Heart right ventricle (tissue), 16 donors: ENCODE measurements around the gene PPRC1. TPM values are rescaled to one million over a fixed set of nuclear protein-coding genes. Genes with fewer than 3 reads are reported as not detected.

Experiments
- ATAC-seq, 8 donors: fragments of 200-7000 bp; cut with Tn5 transposase; one replicate each; pipeline ENCODE4 v1.9.1; 2020; ENCODE audit warnings: mild to moderate bottlenecking in 8 of 8, moderate library complexity in 8 of 8, moderate number of reproducible peaks in 1 of 8
- DNase-seq, 2 donors: peaks; one replicate each; pipeline ENCODE4 v3.0.0-alpha.2; 2020
- H3K27ac ChIP-seq, 10 donors: fragments of 200-600 bp; sonication (generic) in 2 of 10; one replicate each; pipeline versions ENCODE4 v1.5.0 to v1.8.0; 2020 to 2022; ENCODE audit warnings: mild to moderate bottlenecking in 3 of 10
- H3K27me3 ChIP-seq, 7 donors: fragments of 200-600 bp; one replicate each; pipeline ENCODE4 v1.8.0; 2021 to 2022; ENCODE audit warnings: mild to moderate bottlenecking in 2 of 7
- H3K36me3 ChIP-seq, 9 donors: fragments of 200-600 bp; sonication (generic) in 1 of 9; one replicate each; pipeline versions ENCODE4 v1.5.0 to v1.8.0; 2020 to 2022; ENCODE audit warnings: mild to moderate bottlenecking in 2 of 9
- H3K4me1 ChIP-seq, 9 donors: fragments of 200-600 bp; sonication (generic) in 1 of 9; one replicate each; pipeline versions ENCODE4 v1.5.0 to v1.8.0; 2020 to 2022; ENCODE audit warnings: mild to moderate bottlenecking in 4 of 9
- H3K4me3 ChIP-seq, 10 donors: fragments of 200-600 bp; sonication (generic) in 2 of 10; one replicate each; pipeline versions ENCODE4 v1.5.0 to v1.8.0; 2020 to 2022; ENCODE audit warnings: mild to moderate bottlenecking in 7 of 10, moderate library complexity in 2 of 10
- H3K9me3 ChIP-seq, 11 donors: fragments of 200-600 bp in 10 of 11; sonication (generic) in 2 of 11; one replicate each; pipeline versions ENCODE4 v1.5.0 to v1.8.0; 2013 to 2022; ENCODE audit warnings: mild to moderate bottlenecking in 2 of 11, control low read depth in 1 of 11, moderate library complexity in 1 of 11
- WGBS, 2 donors: extraction: QIAGEN DNeasy Blood & Tissue Kit; methylation state at CpG; one replicate each; pipeline ENCODE4 v1.1.7; 2013; ENCODE audit warnings: inconsistent platforms in 1 of 2; 5-methylcytosine and 5-hydroxymethylcytosine counted together
- intact Hi-C, 10 donors: fragments of 100-400 bp; cut with DNase I; formaldehyde crosslinking; loops; one replicate each; pipeline versions ENCODE4 v1.11.1 to v1.14.2; 2022
- polyA plus RNA-seq, 2 donors: library from polyadenylated mRNA; stranded (reverse); fragments of 200-250 nt; gene quantifications; one replicate each; pipeline ENCODE4 v1.2.3, GENCODE V29; 2013
- total RNA-seq, 10 donors: library from RNA; stranded (reverse); fragmentation: NEBNext Ultra II Directional in 3 of 10; extraction: Animal tissue kit (Norgen Biotek cat#: 25700) in 3 of 10; gene quantifications; one replicate each; pipeline versions ENCODE4 v1.2.1 to v1.2.4, GENCODE V29; 2021 to 2023
- TF ChIP-seq, protein P1 (sequence below), 9 donors: fragments of 200-600 bp; sonication (generic) in 2 of 9; IDR thresholded peaks; one replicate each; pipeline versions ENCODE4 v1.5.0 to v1.8.0; 2021 to 2022; ENCODE audit warnings: antibody characterized with exemption in 9 of 9, mild to moderate bottlenecking in 5 of 9, moderate library complexity in 1 of 9
- donor health status: Arrhythmogenic right ventricular cardiomyopathy.
- donor health status: ischemic (EF 13 %, LVEDD 7.1; RV severe dilation, severe dysfunction).
- donor health status: healthy with polysubstance abuse.
- donor health status: DM: no; HTN: yes; CAD: no.
- donor health status: DM: no; HTN: no; CAD: no.
- donor health status: ischemic (EF 25% LVEDD 6.9; RV normal size, moderate dysfunction).
- donor health status: ischemic (EF 25% LVEDD 5.7; RV mildly dilated, moderate dysfunction).
- donor health status: healthy.
- donor health status: DM: yes; HTN: yes; CAD: no.
- donor health status: Ischemic cardiomyopathy.
- donor health status: ischemic (EF 35%, LVEDD 5.7; RV mildly dilated, moderate dysfunction).
- donor health status: nonischemic (EF 11% LVEDD 7.7; RV severe dilation, severe dysfunction).
- donor health status: DM: yes; HTN: yes; CAD: no.
- donor health status: PGD.
- donor health status: ischemic (EF 29% LVEDD 5.4; RV normal size, mild dysfunction).
- donor health status: nonischemic (EF 23%, LVEDD 6.1; RV moderate dilation, normal function).

PPRC1 gene
- total and polyA plus RNA-seq, 12 donors, result 10.6 to 22.7 (median 13.6) TPM

DNA sequence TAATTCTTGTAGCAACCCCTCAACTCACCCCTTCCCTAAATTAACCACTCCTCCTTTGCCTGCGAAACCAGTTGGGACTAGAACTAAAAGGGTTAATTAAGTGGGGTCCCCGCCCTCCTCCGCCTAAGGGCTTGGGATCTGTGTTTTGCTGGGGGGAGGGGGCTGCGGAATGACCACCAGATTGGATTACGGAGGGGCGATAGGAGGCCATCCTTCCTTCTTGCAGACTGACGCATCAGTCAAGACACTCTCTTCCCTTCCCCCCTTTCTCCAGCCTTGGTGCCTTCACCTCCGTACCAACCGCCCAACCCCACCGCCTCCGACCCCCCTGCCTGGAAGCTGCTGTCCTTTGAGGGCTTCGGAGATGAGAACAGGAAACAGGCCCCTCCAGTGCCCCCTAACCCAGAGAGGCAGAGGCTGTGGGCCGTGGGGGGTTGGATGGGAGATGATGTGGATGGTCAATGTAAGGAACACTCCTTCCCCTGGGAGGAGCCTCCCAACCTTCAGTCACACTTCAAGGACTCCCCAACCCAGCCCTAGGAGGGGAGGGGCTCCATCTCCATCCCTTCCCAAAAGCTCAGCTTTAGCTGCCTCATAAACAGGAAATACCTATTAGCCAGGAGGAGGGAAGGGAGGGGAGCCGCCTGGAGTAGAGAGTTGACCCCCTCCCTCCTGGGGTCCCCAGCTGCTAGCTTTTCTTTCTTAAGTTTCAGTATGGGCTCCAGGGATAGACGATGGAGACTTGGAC lies 11.7 kb upstream of the PPRC1 start:
- DNase-seq (peak; percentile 47 to 81), ATAC-seq (peak; percentile 5 to 43 (median 30))
- no peaks in the 10 kb centered on the region for H3K9me3 ChIP-seq
- intact Hi-C loops, result loop anchor here in 1 of 10 donors (1.0 kb wide), 1 partner anchor 11 kb away; no protein-coding TSS in a partner anchor
- no peaks in the 10 kb centered on the region for H3K36me3 ChIP-seq
- H3K4me3 ChIP-seq, result peak overlapping the region; percentile 62 to 99 (median 90)
- H3K27me3 ChIP-seq, result no peaks in the 10 kb centered on the region
- H3K27ac ChIP-seq, result peak overlapping the region; percentile 94 to 100 (median 97)
- TF ChIP-seq, protein P1, sequence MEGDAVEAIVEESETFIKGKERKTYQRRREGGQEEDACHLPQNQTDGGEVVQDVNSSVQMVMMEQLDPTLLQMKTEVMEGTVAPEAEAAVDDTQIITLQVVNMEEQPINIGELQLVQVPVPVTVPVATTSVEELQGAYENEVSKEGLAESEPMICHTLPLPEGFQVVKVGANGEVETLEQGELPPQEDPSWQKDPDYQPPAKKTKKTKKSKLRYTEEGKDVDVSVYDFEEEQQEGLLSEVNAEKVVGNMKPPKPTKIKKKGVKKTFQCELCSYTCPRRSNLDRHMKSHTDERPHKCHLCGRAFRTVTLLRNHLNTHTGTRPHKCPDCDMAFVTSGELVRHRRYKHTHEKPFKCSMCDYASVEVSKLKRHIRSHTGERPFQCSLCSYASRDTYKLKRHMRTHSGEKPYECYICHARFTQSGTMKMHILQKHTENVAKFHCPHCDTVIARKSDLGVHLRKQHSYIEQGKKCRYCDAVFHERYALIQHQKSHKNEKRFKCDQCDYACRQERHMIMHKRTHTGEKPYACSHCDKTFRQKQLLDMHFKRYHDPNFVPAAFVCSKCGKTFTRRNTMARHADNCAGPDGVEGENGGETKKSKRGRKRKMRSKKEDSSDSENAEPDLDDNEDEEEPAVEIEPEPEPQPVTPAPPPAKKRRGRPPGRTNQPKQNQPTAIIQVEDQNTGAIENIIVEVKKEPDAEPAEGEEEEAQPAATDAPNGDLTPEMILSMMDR (IDR thresholded peaks at IDR 0.05), result no peak
- peaks cover 11 to 51% (median 49%) of the 10 kb centered on the region in 9 donors for H3K4me1 ChIP-seq
- 2 to 4% methylated on average over 15 of the region's 15 CpGs for WGBS, 2 donors

DNA sequence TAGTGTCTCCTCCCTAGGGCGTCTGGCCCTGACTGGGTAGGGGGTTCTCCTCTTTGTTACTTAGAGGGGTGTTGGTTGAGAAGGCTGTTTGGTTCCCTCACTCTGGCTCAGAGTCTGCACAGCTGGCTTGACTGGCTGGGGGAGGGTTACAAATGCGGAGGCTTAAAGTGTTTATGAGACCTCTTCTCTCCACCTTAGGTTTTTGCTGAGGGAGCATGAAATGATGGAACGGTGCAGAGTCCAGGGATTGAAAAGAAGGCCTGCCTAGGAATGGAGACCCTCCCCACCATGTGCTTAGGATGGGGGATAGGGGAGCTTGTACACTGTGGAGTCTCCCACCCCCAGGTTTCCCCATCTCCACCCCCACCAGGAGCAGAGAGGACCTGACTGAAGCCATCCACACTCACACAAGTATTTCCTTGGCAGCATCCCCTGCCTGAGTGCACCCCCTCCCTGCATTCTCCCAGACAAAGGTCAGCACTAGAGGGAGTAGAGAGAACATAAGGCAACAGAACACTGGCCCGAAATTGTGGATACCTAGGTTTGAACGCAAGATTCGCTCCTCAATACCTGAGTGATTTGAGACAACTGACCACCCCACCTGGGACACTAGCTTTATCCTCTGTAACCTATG lies 11.0 kb upstream of the PPRC1 start:
- Histone ChIP-seq H3K27me3 (no peaks in the 10 kb centered on the region), H3K4me1 (peaks cover 11 to 44% (median 42%) of the 10 kb centered on the region in 9 donors), H3K27ac (peak overlapping the region; percentile 94 to 100 (median 97)), H3K4me3 (peak overlapping the region in 9 of 10 donors; percentile 62 to 99 (median 89)), H3K36me3 (no peaks in the 10 kb centered on the region), H3K9me3 (no peaks in the 10 kb centered on the region)
- intact Hi-C loops, result no loop called here
- DNase-seq, result peak in 1 of 2 donors; percentile 53
- TF ChIP-seq, protein P1 (IDR thresholded peaks at IDR 0.05), result peak in 5 of 9 donors; percentile 10 to 47 (median 35)
- 22 to 40% methylated on average over 6 of the region's 6 CpGs for WGBS, 2 donors
- peak in 5 of 8 donors; percentile 6 to 22 (median 15) for ATAC-seq

DNA sequence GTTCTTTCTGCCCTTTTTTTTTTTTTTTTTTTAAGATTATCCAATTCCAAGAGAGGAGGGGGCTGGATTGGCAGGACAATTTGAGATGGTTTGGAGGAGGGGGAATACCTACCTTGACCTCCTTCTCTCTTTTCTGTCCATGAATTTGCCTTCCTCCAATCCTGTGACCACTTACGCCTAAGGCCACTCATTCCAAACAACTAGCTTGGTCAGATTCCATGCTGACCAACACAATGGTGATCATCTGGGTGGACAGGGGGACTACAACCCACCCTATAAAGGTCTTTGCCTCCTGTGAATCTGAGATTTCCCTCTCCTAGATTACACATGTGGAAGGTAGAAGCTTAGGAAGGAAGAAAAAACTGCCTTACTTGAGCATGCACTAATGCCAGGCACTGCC lies 10.4 kb upstream of the PPRC1 start:
- 92 to 95% methylated on average over 1 of the region's 1 CpG for WGBS, 2 donors
- DNase-seq, result no peak
- intact Hi-C loops, result no loop called here
- no peaks in the 10 kb centered on the region for H3K36me3 ChIP-seq
- no peaks in the 10 kb centered on the region for H3K9me3 ChIP-seq
- no peak overlapping the region for H3K4me3 ChIP-seq
- peaks cover 11 to 38% (median 36%) of the 10 kb centered on the region in 9 donors for H3K4me1 ChIP-seq
- peak overlapping the region in 8 of 10 donors; percentile 94 to 100 (median 98) for H3K27ac ChIP-seq
- no peaks in the 10 kb centered on the region for H3K27me3 ChIP-seq
- no peak for ATAC-seq
- TF ChIP-seq, protein P1 (IDR thresholded peaks at IDR 0.05), result no peak

DNA sequence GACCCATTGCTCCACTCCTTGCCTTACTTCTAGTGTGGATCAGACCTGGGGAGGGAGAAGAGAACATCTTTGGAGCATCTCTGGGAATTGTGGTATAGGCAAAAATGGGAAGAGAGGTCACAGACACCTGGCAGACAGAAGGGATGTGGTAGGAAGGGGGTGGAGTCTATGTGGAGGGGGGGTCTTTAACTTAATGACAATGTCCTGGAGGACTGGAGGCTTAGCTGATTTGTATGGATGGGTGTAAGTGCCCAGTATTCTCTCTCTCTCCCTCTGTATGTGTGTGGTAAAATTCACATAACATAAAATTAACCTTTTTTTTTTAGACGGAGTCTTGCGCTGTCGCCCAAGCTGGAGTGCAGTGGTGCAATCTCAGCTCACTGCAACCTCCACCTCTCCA lies 9.6 kb upstream of the PPRC1 start:
- 94 to 95% methylated on average over 3 of the region's 3 CpGs for WGBS, 2 donors
- no peaks in the 10 kb centered on the region for H3K36me3 ChIP-seq
- no peaks in the 10 kb centered on the region for H3K9me3 ChIP-seq
- intact Hi-C loops, result no loop called here
- H3K27ac ChIP-seq, result peak overlapping the region in 1 of 10 donors; percentile 99
- TF ChIP-seq, protein P1 (IDR thresholded peaks at IDR 0.05), result no peak
- DNase-seq (no peak), ATAC-seq (no peak)
- H3K4me1 ChIP-seq, result peaks cover 4 to 31% (median 28%) of the 10 kb centered on the region in 9 donors
- no peak overlapping the region for H3K4me3 ChIP-seq
- H3K27me3 ChIP-seq, result no peaks in the 10 kb centered on the region
